HepG2 (cell line): ENCODE data around the gene TMEM223. TPM values are rescaled to one million over a fixed set of nuclear protein-coding genes. Genes with fewer than 3 reads are reported as not detected.

Source experiments
- ATAC-seq: fragments of 200-7000 bp; cut with Tn5 transposase; 3 replicates; pipeline ENCODE4 v1.9.1; 2020; ENCODE audit warnings: mild to moderate bottlenecking, moderate library complexity
- BruUV-seq: library from RNA; stranded (reverse); fragments of 400-500 nt; replicated peaks from 2 replicates; lab custom pipeline; 2021; lab: Mats Ljungman, UMichigan
- CTCF ChIA-PET: fragments of 300-600 bp; formaldehyde crosslinking; extraction: SDS; loops from one replicate; lab custom pipeline; 2021; ENCODE audit warnings: low total read pairs, inconsistent platforms, low intra/inter-chr PET ratio; lab: Yijun Ruan, JAX
- POLR2A ChIA-PET: fragments of 350-600 bp; sonication (Branson Sonifier 250); formaldehyde crosslinking; loops from one replicate; lab custom pipeline; 2020; ENCODE audit warnings: antibody characterized with exemption, inconsistent platforms; lab: Yijun Ruan, JAX
- DNase-seq: peaks from one replicate; pipeline ENCODE4 v3.0.0-alpha.2; 2015; ENCODE audit warnings: low spot score
- FAIRE-seq: peaks from 3 replicates; lab custom pipeline; 2011; peaks lifted over from hg19 to GRCh38; lab: Jason Lieb, UNC
- H2AFZ ChIP-seq: one replicate; pipeline ENCODE4 v1.6.1; 2011; ENCODE audit warnings: low read length, inconsistent platforms
- H3K27ac ChIP-seq: fragments of 300-600 bp; 3 replicates; pipeline ENCODE4 v1.8.0; 2011; ENCODE audit warnings: mixed run types, mild to moderate bottlenecking, mixed read lengths, low read length, inconsistent platforms; ENCODE audit not compliant: insufficient read depth; ENCODE audit errors: extremely low read length
- H3K27me3 ChIP-seq, 2 experiments: fragments of 200-600 bp in 1 of 2; 2 replicates in 1 of 2; 3 replicates in 1 of 2; pipeline versions ENCODE4 v1.6.0 to v1.8.0; 2011; ENCODE audit warnings: low read length in 2 of 2, mild to moderate bottlenecking in 2 of 2, moderate library complexity in 2 of 2, inconsistent platforms in 1 of 2; ENCODE audit not compliant: insufficient read depth in 2 of 2, control insufficient read depth in 1 of 2
- H3K36me3 ChIP-seq, 2 experiments: fragments of 200-600 bp in 1 of 2; replicated peaks in 1 of 2; 2 replicates in 1 of 2; 3 replicates in 1 of 2; pipeline versions ENCODE4 v1.5.1 to v1.8.0; 2011; ENCODE audit warnings: low read length in 2 of 2, inconsistent platforms in 1 of 2; ENCODE audit not compliant: insufficient read depth in 2 of 2, control insufficient read depth in 1 of 2
- H3K4me1 ChIP-seq: 2 replicates; pipeline ENCODE4 v1.5.1; 2012; ENCODE audit warnings: low read length, inconsistent platforms; ENCODE audit not compliant: insufficient read depth
- H3K4me2 ChIP-seq: 2 replicates; pipeline ENCODE4 v1.6.0; 2011; ENCODE audit warnings: low read depth, low read length, inconsistent platforms
- H3K4me3 ChIP-seq, 3 experiments: fragments of 200-600 bp in 1 of 3; sonication (generic), shearing (Covaris generic) in 1 of 3; replicated peaks in 1 of 3; 2 replicates each; pipeline ENCODE4 v1.5.1; 2011 to 2016; ENCODE audit warnings: low read length in 3 of 3, inconsistent platforms in 2 of 3, low read depth in 2 of 3, mild to moderate bottlenecking in 2 of 3, control low read depth in 1 of 3, mixed read lengths in 1 of 3; ENCODE audit not compliant: insufficient read depth in 1 of 3
- H3K79me2 ChIP-seq: one replicate; pipeline ENCODE4 v1.6.1; 2011; ENCODE audit warnings: low read length, inconsistent platforms; ENCODE audit not compliant: insufficient read depth
- H3K9ac ChIP-seq: 2 replicates; pipeline ENCODE4 v1.6.0; 2011; ENCODE audit warnings: mild to moderate bottlenecking, low read depth, low read length, inconsistent platforms; ENCODE audit not compliant: insufficient read depth
- H3K9me3 ChIP-seq: 2 replicates; pipeline ENCODE4 v1.5.1; 2012; ENCODE audit warnings: mild to moderate bottlenecking, low read length
- H4K20me1 ChIP-seq: 2 replicates; pipeline ENCODE4 v1.6.0; 2011; ENCODE audit warnings: inconsistent platforms, mild to moderate bottlenecking, low read length, moderate library complexity; ENCODE audit not compliant: insufficient read depth
- EED ChIP-seq: sonication (generic); formaldehyde crosslinking; IDR thresholded peaks from 2 replicates; pipeline ENCODE4 v1.5.0; 2020; ENCODE audit warnings: mild to moderate bottlenecking, missing genetic modification reagents
- ELF3 ChIP-seq: IDR thresholded peaks from 2 replicates; pipeline ENCODE4 v1.6.1; 2016; ENCODE audit warnings: missing genetic modification reagents, missing compliant biosample characterization
- GATAD1 ChIP-seq: IDR thresholded peaks from 2 replicates; pipeline ENCODE4 v1.6.1; 2016; ENCODE audit warnings: missing genetic modification reagents, missing compliant biosample characterization
- JUN ChIP-seq: sonication (generic); formaldehyde crosslinking; IDR thresholded peaks from 2 replicates; pipeline ENCODE4 v1.4.0; 2020; ENCODE audit warnings: mild to moderate bottlenecking, missing genetic modification reagents
- MAF1 ChIP-seq: sonication (generic); formaldehyde crosslinking; IDR thresholded peaks from 2 replicates; pipeline ENCODE4 v1.5.0; 2020; ENCODE audit warnings: missing genetic modification reagents, borderline replicate concordance
- RBFOX2 ChIP-seq: fragments of 200-400 bp; formaldehyde crosslinking; IDR thresholded peaks from 2 replicates; pipeline ENCODE4 v1.6.1; 2017; ENCODE audit warnings: low read depth, mild to moderate bottlenecking, low read length
- REXO4 ChIP-seq: sonication (generic); formaldehyde crosslinking; IDR thresholded peaks from 2 replicates; pipeline ENCODE4 v1.8.0; 2022; ENCODE audit warnings: missing genetic modification reagents, mild to moderate bottlenecking, borderline replicate concordance
- SAP130 ChIP-seq: IDR thresholded peaks from 2 replicates; pipeline ENCODE4 v1.6.1; 2016; ENCODE audit warnings: low read depth
- SMAD3 ChIP-seq: sonication (generic); formaldehyde crosslinking; IDR thresholded peaks from 2 replicates; pipeline ENCODE4 v1.4.0; 2020; ENCODE audit warnings: missing genetic modification reagents
- ZEB1 ChIP-seq: IDR thresholded peaks from 2 replicates; pipeline ENCODE4 v1.6.1; 2012; ENCODE audit warnings: mild to moderate bottlenecking, low read depth, inconsistent platforms; ENCODE audit not compliant: insufficient replicate concordance
- ZNF235 ChIP-seq: sonication (generic); formaldehyde crosslinking; IDR thresholded peaks from 2 replicates; pipeline ENCODE4 v1.8.1; 2023; ENCODE audit warnings: mild to moderate bottlenecking, missing genetic modification reagents, borderline replicate concordance
- ZNF24 ChIP-seq: fragments of 450-650 bp; IDR thresholded peaks from 2 replicates; pipeline ENCODE4 v1.6.1; 2017; ENCODE audit warnings: antibody characterized with exemption, mild to moderate bottlenecking
- ZNF256 ChIP-seq: sonication (generic); formaldehyde crosslinking; conservative IDR thresholded peaks from 2 replicates; pipeline ENCODE4 v1.4.0; 2020; ENCODE audit warnings: missing genetic modification reagents
- ZNF331 ChIP-seq: sonication (generic); formaldehyde crosslinking; IDR thresholded peaks from 2 replicates; pipeline ENCODE4 v1.4.0; 2020; ENCODE audit warnings: missing genetic modification reagents
- ZSCAN20 ChIP-seq: sonication (generic); formaldehyde crosslinking; IDR thresholded peaks from 2 replicates; pipeline ENCODE4 v1.4.0; 2020; ENCODE audit warnings: missing genetic modification reagents, mild to moderate bottlenecking, borderline replicate concordance
- WGBS: methylation state at CpG from one replicate; pipeline ENCODE4 v1.1.6; 2017; ENCODE audit warnings: low lambda C conversion rate; 5-methylcytosine and 5-hydroxymethylcytosine counted together
- in situ Hi-C: cut with HindIII; loops from 2 replicates; pipeline ENCODE4 v1.10.0; 2017; ENCODE audit warnings: low pct_unique_long_range_greater_than_20kb; ENCODE audit not compliant: extremely low pct_ligation_motif_present
- intact Hi-C: fragments of 100-400 bp; cut with micrococcal nuclease; formaldehyde crosslinking; loops from one replicate; pipeline ENCODE4 v1.10.0; 2022; ENCODE audit not compliant: unreplicated experiment
- polyA plus RNA-seq, 8 experiments: library from polyadenylated mRNA; depleted of rRNA in 3 of 8; stranded (reverse) in 7 of 8; unstranded in 1 of 8; fragments of >200 nt; fragmentation: Illumina TruSeq in 4 of 8; extraction: Trizol in 4 of 8; gene quantifications; 2 replicates each; pipeline versions ENCODE4 v1.2.1 to v1.2.3, GENCODE V29; 2011 to 2016; ENCODE audit warnings: low read depth in 4 of 8, missing spikeins in 1 of 8, mixed read lengths in 1 of 8; ENCODE audit not compliant: insufficient read depth in 1 of 8
- total RNA-seq, 5 experiments: library from RNA; depleted of rRNA; stranded (reverse); fragments of >200 nt; fragmentation: Illumina TruSeq; extraction: Trizol; gene quantifications; 2 replicates each; pipeline ENCODE4 v1.2.3, GENCODE V29; 2016; ENCODE audit warnings: low read depth in 1 of 5
- TF ChIP-seq, protein P1 (sequence below): sonication (generic); formaldehyde crosslinking; IDR thresholded peaks from 2 replicates; pipeline ENCODE4 v1.4.0; 2020; ENCODE audit warnings: missing genetic modification reagents, borderline replicate concordance
- TF ChIP-seq, protein P2 (sequence below): sonication (generic); formaldehyde crosslinking; IDR thresholded peaks from 2 replicates; pipeline ENCODE4 v1.5.1; 2020; ENCODE audit warnings: mild to moderate bottlenecking, missing genetic modification reagents

The TMEM223 gene
- total and polyA plus RNA-seq, 2 of the 13 experiments (the other 11 are each of a cell fraction or from before 2014, with no cell fraction given): 19.5 to 24.9 TPM

- CTCF ChIA-PET: no interaction called here
- peak; percentile 20 for ATAC-seq
- H2AFZ ChIP-seq: no peak within 1 kb of the TSS
- TF ChIP-seq, protein P1, sequence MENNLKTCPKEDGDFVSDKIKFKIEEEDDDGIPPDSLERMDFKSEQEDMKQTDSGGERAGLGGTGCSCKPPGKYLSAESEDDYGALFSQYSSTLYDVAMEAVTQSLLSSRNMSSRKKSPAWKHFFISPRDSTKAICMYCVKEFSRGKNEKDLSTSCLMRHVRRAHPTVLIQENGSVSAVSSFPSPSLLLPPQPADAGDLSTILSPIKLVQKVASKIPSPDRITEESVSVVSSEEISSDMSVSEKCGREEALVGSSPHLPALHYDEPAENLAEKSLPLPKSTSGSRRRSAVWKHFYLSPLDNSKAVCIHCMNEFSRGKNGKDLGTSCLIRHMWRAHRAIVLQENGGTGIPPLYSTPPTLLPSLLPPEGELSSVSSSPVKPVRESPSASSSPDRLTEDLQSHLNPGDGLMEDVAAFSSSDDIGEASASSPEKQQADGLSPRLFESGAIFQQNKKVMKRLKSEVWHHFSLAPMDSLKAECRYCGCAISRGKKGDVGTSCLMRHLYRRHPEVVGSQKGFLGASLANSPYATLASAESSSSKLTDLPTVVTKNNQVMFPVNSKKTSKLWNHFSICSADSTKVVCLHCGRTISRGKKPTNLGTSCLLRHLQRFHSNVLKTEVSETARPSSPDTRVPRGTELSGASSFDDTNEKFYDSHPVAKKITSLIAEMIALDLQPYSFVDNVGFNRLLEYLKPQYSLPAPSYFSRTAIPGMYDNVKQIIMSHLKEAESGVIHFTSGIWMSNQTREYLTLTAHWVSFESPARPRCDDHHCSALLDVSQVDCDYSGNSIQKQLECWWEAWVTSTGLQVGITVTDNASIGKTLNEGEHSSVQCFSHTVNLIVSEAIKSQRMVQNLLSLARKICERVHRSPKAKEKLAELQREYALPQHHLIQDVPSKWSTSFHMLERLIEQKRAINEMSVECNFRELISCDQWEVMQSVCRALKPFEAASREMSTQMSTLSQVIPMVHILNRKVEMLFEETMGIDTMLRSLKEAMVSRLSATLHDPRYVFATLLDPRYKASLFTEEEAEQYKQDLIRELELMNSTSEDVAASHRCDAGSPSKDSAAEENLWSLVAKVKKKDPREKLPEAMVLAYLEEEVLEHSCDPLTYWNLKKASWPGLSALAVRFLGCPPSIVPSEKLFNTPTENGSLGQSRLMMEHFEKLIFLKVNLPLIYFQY: no peak
- TF ChIP-seq ZNF256 (CRISPR knock-in tag): 0 out of 2 replicates have a peak, but pooled peaks have one; percentile 33
- 0 out of 2 replicates have a peak, but pooled peaks have one; percentile 78 for TF ChIP-seq SAP130 (CRISPR knock-in tag)
- 0 out of 2 replicates have a peak, but pooled peaks have one; percentile 40 for TF ChIP-seq ZNF235 (CRISPR knock-in tag)
- TF ChIP-seq, protein P2, sequence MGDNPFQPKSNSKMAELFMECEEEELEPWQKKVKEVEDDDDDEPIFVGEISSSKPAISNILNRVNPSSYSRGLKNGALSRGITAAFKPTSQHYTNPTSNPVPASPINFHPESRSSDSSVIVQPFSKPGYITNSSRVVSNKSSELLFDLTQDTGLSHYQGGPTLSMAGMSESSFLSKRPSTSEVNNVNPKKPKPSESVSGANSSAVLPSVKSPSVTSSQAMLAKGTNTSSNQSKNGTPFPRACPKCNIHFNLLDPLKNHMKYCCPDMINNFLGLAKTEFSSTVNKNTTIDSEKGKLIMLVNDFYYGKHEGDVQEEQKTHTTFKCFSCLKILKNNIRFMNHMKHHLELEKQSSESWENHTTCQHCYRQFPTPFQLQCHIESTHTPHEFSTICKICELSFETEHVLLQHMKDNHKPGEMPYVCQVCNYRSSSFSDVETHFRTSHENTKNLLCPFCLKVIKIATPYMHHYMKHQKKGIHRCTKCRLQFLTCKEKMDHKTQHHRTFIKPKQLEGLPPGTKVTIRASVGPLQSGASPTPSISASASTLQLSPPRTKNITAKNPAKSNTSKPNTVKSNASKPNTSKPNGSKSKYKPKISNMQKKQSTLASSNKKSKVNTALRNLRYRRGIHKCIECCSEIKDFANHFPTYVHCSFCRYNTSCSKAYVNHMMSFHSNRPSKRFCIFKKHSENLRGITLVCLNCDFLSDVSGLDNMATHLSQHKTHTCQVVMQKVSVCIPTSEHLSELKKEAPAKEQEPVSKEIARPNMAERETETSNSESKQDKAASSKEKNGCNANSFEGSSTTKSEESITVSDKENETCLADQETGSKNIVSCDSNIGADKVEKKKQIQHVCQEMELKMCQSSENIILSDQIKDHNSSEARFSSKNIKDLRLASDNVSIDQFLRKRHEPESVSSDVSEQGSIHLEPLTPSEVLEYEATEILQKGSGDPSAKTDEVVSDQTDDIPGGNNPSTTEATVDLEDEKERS (CRISPR knock-in tag): 0 out of 2 replicates have a peak, but pooled peaks have one; percentile 62
- no peak for TF ChIP-seq MAF1 (CRISPR knock-in tag)
- TF ChIP-seq ELF3 (CRISPR knock-in tag): no peak
- peak; percentile 13; the same call in 1 of the 2 replicates for TF ChIP-seq RBFOX2
- TF ChIP-seq GATAD1 (CRISPR knock-in tag): no peak
- no peak for TF ChIP-seq SMAD3 (CRISPR knock-in tag)
- TF ChIP-seq ZEB1: no peak
- no peak for TF ChIP-seq JUN
- 0 out of 2 replicates have a peak, but pooled peaks have one; percentile 46 for TF ChIP-seq EED (CRISPR knock-in tag)
- TF ChIP-seq REXO4 (CRISPR knock-in tag): no peak
- 0 out of 2 replicates have a peak, but pooled peaks have one; percentile 58 for TF ChIP-seq ZSCAN20
- TF ChIP-seq ZNF24: no peak
- 0 out of 2 replicates have a peak, but pooled peaks have one; percentile 11 for TF ChIP-seq ZNF331 (CRISPR knock-in tag)
Measured at GRCh38 chr11:62832336-62833234, 40.8 kb upstream of the TMEM223 start, which contains the start of gene TEX54. TSS of gene TEX54 (minus strand) at chr11:62832841.

More at GRCh38 chr11:62832336-62833234, 40.8 kb upstream of the TMEM223 start, which contains the start of gene TEX54:
- H3K27me3 ChIP-seq: no peaks in the 10 kb centered on the region; a peak in 1 of 5 replicates
- WGBS: 21% methylated on average over 37 of the region's 40 CpGs
- H3K9me3 ChIP-seq: no peaks in the 10 kb centered on the region
- BruUV-seq: TSS peak; percentile 91
- POLR2A ChIA-PET: interaction anchor here (0.6 to 2.8 kb wide), 36 partner anchors 8 to 259 kb away, joined by 3 to 164 read pairs (median 6); partner anchors contain the start of genes BSCL2, C11orf98, CSKMT and EEF1G
- H3K27ac ChIP-seq: peak within 1 kb of the TSS; percentile 95
- H3K36me3 ChIP-seq: peaks cover 19 to 39% of the 10 kb centered on the region in 2 experiments
- peak within 1 kb of the TSS; percentile 94 for H3K9ac ChIP-seq
- in situ Hi-C loops: loop anchor here (5.0 kb wide), 1 partner anchor 45 kb away; the partner anchor contains the start of gene TMEM179B
- FAIRE-seq: no peak
- no peak for DNase-seq
- no peaks in the 10 kb centered on the region for H4K20me1 ChIP-seq
- peak within 1 kb of the TSS; percentile 78 to 100 (median 99) for H3K4me3 ChIP-seq
- peaks cover 35% of the 10 kb centered on the region for H3K4me1 ChIP-seq
- intact Hi-C loops: no loop called here
- peak within 1 kb of the TSS; percentile 92 for H3K4me2 ChIP-seq
- peaks cover 37% of the 10 kb centered on the region for H3K79me2 ChIP-seq
